H9 (cell line): ENCODE measurements around the gene MAP3K20. TPM values are rescaled to one million over a fixed set of nuclear protein-coding genes. Genes with fewer than 3 reads are reported as not detected.

ENCODE experiments used
- DNase-seq: peaks from one replicate; pipeline ENCODE4 v3.0.0-alpha.2; 2017
- H2AFZ ChIP-seq: one replicate; pipeline ENCODE4 v1.6.1; 2013; ENCODE audit warnings: mild to moderate bottlenecking, low read length, control low read depth, moderate library complexity
- H2AK5ac ChIP-seq: 2 replicates; pipeline ENCODE4 v1.6.1; 2013; ENCODE audit warnings: low read length, control low read depth, mixed read lengths; ENCODE audit not compliant: insufficient read length
- H2BK120ac ChIP-seq: one replicate; pipeline ENCODE4 v1.6.1; 2013; ENCODE audit warnings: low read depth, mild to moderate bottlenecking, low read length, control low read depth, inconsistent platforms; ENCODE audit not compliant: poor library complexity, severe bottlenecking
- H2BK12ac ChIP-seq: 2 replicates; pipeline ENCODE4 v1.6.1; 2013; ENCODE audit warnings: low read length, control low read depth, mixed read lengths, low read depth; ENCODE audit not compliant: insufficient read length
- H2BK15ac ChIP-seq: 2 replicates; pipeline ENCODE4 v1.6.1; 2013; ENCODE audit warnings: low read depth, low read length, control low read depth
- H2BK20ac ChIP-seq: one replicate; pipeline ENCODE4 v1.6.1; 2013; ENCODE audit warnings: low read depth, mild to moderate bottlenecking, low read length, control low read depth, inconsistent platforms; ENCODE audit not compliant: poor library complexity, severe bottlenecking
- H2BK5ac ChIP-seq: 2 replicates; pipeline ENCODE4 v1.6.1; 2013; ENCODE audit warnings: low read length, control low read depth, mixed read lengths; ENCODE audit not compliant: insufficient read length
- H3K14ac ChIP-seq: 2 replicates; pipeline ENCODE4 v1.6.1; 2013; ENCODE audit warnings: low read length, control low read depth; ENCODE audit not compliant: insufficient read depth
- H3K18ac ChIP-seq: 2 replicates; pipeline ENCODE4 v1.6.1; 2013; ENCODE audit warnings: low read depth, mild to moderate bottlenecking, mixed read lengths, low read length, control low read depth; ENCODE audit not compliant: insufficient read length
- H3K23ac ChIP-seq: 2 replicates; pipeline ENCODE4 v1.6.1; 2013; ENCODE audit warnings: low read length, control low read depth, mixed read lengths, low read depth; ENCODE audit not compliant: insufficient read length
- H3K23me2 ChIP-seq: 2 replicates; pipeline ENCODE4 v1.6.1; 2013; ENCODE audit warnings: low read depth, mild to moderate bottlenecking, mixed read lengths, low read length, control low read depth; ENCODE audit not compliant: insufficient read length, poor library complexity, severe bottlenecking
- H3K27ac ChIP-seq: 2 replicates; pipeline ENCODE4 v1.5.1; 2013; ENCODE audit warnings: low read length, control low read depth, mixed read lengths, low read depth; ENCODE audit not compliant: insufficient read length
- H3K27me3 ChIP-seq: 2 replicates; pipeline ENCODE4 v1.6.1; 2013; ENCODE audit warnings: low read length, control low read depth, inconsistent platforms; ENCODE audit not compliant: insufficient read depth
- H3K4ac ChIP-seq: 2 replicates; pipeline ENCODE4 v1.6.1; 2013; ENCODE audit warnings: low read depth, mild to moderate bottlenecking, control low read depth, inconsistent platforms, low read length, moderate library complexity
- H3K4me1 ChIP-seq: 2 replicates; pipeline ENCODE4 v1.6.1; 2013; ENCODE audit warnings: low read length, control low read depth, inconsistent platforms; ENCODE audit not compliant: insufficient read depth
- H3K4me2 ChIP-seq: 2 replicates; pipeline ENCODE4 v1.6.1; 2013; ENCODE audit warnings: low read length, control low read depth, mixed read lengths; ENCODE audit not compliant: insufficient read length, insufficient read depth
- H3K56ac ChIP-seq: 2 replicates; pipeline ENCODE4 v1.6.1; 2013; ENCODE audit warnings: low read depth, mild to moderate bottlenecking, mixed read lengths, low read length, control low read depth; ENCODE audit not compliant: insufficient read length
- H3K79me1 ChIP-seq: 2 replicates; pipeline ENCODE4 v1.6.1; 2013; ENCODE audit warnings: low read depth, mild to moderate bottlenecking, moderate library complexity, low read length, control low read depth, inconsistent platforms; ENCODE audit not compliant: insufficient read depth, poor library complexity, severe bottlenecking
- H3K79me2 ChIP-seq: 2 replicates; pipeline ENCODE4 v1.6.1; 2013; ENCODE audit warnings: low read length, control low read depth, inconsistent platforms; ENCODE audit not compliant: insufficient read depth
- H3K9ac ChIP-seq: 2 replicates; pipeline ENCODE4 v1.6.1; 2013; ENCODE audit warnings: low read length, control low read depth, mixed read lengths; ENCODE audit not compliant: insufficient read length; ENCODE audit errors: extremely low read depth
- H3K9me3 ChIP-seq: one replicate; pipeline ENCODE4 v1.6.1; 2013; ENCODE audit warnings: low read depth, low read length, inconsistent platforms; ENCODE audit not compliant: control insufficient read depth
- H3T11ph ChIP-seq: one replicate; pipeline ENCODE4 v1.6.1; 2013; ENCODE audit warnings: mild to moderate bottlenecking, low read length, control low read depth, inconsistent platforms
- H4K20me1 ChIP-seq: one replicate; pipeline ENCODE4 v1.6.1; 2013; ENCODE audit not compliant: control insufficient read depth, insufficient read length, insufficient read depth
- H4K5ac ChIP-seq: 2 replicates; pipeline ENCODE4 v1.6.1; 2013; ENCODE audit warnings: low read depth, mild to moderate bottlenecking, mixed read lengths, low read length, control low read depth; ENCODE audit not compliant: insufficient read length
- H4K8ac ChIP-seq: replicated peaks from 2 replicates; pipeline ENCODE4 v1.6.1; 2013; ENCODE audit warnings: low read length, control low read depth, mixed read lengths, low read depth; ENCODE audit not compliant: insufficient read length
- H4K91ac ChIP-seq: 2 replicates; pipeline ENCODE4 v1.6.1; 2013; ENCODE audit warnings: low read depth, mild to moderate bottlenecking, moderate library complexity, mixed read lengths, low read length, control low read depth; ENCODE audit not compliant: insufficient read length
- H3K27ac Mint-ChIP-seq, 3 experiments: 2 replicates in 2 of 3; 3 replicates in 1 of 3; pipeline ENCODE4 v1.8.0; 2020 to 2021; ENCODE audit warnings: mixed read lengths in 3 of 3, mild to moderate bottlenecking in 1 of 3, moderate library complexity in 1 of 3
- H3K27me3 Mint-ChIP-seq: 2 replicates; pipeline ENCODE4 v1.8.0; 2021; ENCODE audit warnings: low read depth, mild to moderate bottlenecking, moderate library complexity, mixed read lengths
- H3K36me3 Mint-ChIP-seq, 3 experiments: 2 replicates in 2 of 3; 3 replicates in 1 of 3; pipeline ENCODE4 v1.8.0; 2020 to 2021; ENCODE audit warnings: low read depth in 3 of 3, mixed read lengths in 3 of 3; ENCODE audit not compliant: insufficient read depth in 1 of 3
- H3K4me1 Mint-ChIP-seq, 2 experiments: 2 replicates each; pipeline ENCODE4 v1.8.0; 2020; ENCODE audit warnings: mixed read lengths in 2 of 2
- H3K4me3 Mint-ChIP-seq, 2 experiments: 2 replicates in 1 of 2; 3 replicates in 1 of 2; pipeline ENCODE4 v1.8.0; 2020 to 2021; ENCODE audit warnings: mild to moderate bottlenecking in 2 of 2, mixed read lengths in 2 of 2, moderate library complexity in 1 of 2
- H3K9me3 Mint-ChIP-seq, 2 experiments: 2 replicates in 1 of 2; 3 replicates in 1 of 2; pipeline ENCODE4 v1.8.0; 2020; ENCODE audit warnings: mild to moderate bottlenecking in 2 of 2, mixed read lengths in 2 of 2, moderate library complexity in 1 of 2
- WGBS: extraction: QIAGEN DNeasy Blood & Tissue Kit; methylation state at CpG from one replicate; pipeline ENCODE4 v1.1.7; 2013; ENCODE audit warnings: missing lambda C conversion rate, low lambda C conversion rate, mixed read lengths; ENCODE audit not compliant: insufficient read length; ENCODE audit errors: extremely low coverage; 5-methylcytosine and 5-hydroxymethylcytosine counted together
- total RNA-seq: library from RNA; stranded (reverse); gene quantifications from 2 replicates; pipeline ENCODE4 v1.2.1, GENCODE V29; 2021
- TF ChIP-seq, protein P1 (sequence below): fragments of 200-600 bp; sonication (generic); conservative IDR thresholded peaks from 3 replicates; pipeline ENCODE4 v1.8.0; 2021; ENCODE audit warnings: antibody characterized with exemption, mild to moderate bottlenecking

MAP3K20 gene
- total RNA-seq, 1 experiment from 2014 or later = 8.7 TPM

DNA sequence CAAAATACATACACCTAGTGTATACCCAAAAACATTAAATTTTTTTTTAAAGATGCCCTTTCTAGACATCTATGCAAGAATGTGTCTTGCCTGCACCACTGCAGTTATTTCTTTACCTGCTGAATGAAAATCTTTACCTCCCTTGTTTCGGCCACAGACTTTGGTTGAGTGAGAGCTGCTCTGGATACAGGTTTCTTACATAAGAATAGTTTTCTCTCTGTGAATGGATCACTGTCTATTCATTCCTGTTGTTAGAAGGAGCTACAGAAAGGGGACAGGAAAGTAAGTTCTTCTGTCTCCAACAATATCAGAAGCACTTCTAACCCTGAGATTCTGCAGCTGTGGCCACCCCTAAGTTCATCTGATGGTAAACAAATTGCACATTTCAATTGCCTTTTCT, 166.0 kb downstream of the MAP3K20 start:
- Histone ChIP-seq H2AK5ac (no peak overlapping the region), H3K4me2 (no peak overlapping the region), H3K23ac (no peak overlapping the region), H4K91ac (no peak overlapping the region), H3K27ac (no peak overlapping the region), H2BK5ac (no peak overlapping the region), H4K20me1 (no peaks in the 10 kb centered on the region), H2BK20ac (no peak overlapping the region), H3K14ac (no peak overlapping the region), H3K18ac (no peak overlapping the region), H3K4ac (no peak overlapping the region), H3K9ac (no peak overlapping the region), H4K8ac (no peak overlapping the region), H3K9me3 (no peaks in the 10 kb centered on the region), H2BK120ac (no peak overlapping the region), H3K56ac (no peak overlapping the region), H3T11ph (no peak overlapping the region), H3K4me1 (peaks cover 2% of the 10 kb centered on the region; the same call in 1 of the 2 replicates), H3K79me2 (no peaks in the 10 kb centered on the region), H3K23me2 (no peaks in the 10 kb centered on the region), H2BK12ac (no peak overlapping the region), H2BK15ac (no peak overlapping the region), H3K27me3 (no peaks in the 10 kb centered on the region), H2AFZ (no peak overlapping the region), H4K5ac (no peak overlapping the region), H3K79me1 (no peaks in the 10 kb centered on the region)
- H3K4me1 Mint-ChIP-seq = peaks cover 22 to 42% of the 10 kb centered on the region in 2 experiments
- no peak for DNase-seq
- WGBS = no CpG with 5 or more reads among the region's 1 CpG
- 0 out of 5 replicates have a peak overlapping the region, but pooled peaks of 1 of the 2 experiments have one; percentile 47 for H3K4me3 Mint-ChIP-seq
- H3K27me3 Mint-ChIP-seq = no peaks in the 10 kb centered on the region; the same call in 1 of the 2 replicates
- no peaks in the 10 kb centered on the region for H3K9me3 Mint-ChIP-seq
- no peaks in the 10 kb centered on the region for H3K36me3 Mint-ChIP-seq
- TF ChIP-seq, protein P1, sequence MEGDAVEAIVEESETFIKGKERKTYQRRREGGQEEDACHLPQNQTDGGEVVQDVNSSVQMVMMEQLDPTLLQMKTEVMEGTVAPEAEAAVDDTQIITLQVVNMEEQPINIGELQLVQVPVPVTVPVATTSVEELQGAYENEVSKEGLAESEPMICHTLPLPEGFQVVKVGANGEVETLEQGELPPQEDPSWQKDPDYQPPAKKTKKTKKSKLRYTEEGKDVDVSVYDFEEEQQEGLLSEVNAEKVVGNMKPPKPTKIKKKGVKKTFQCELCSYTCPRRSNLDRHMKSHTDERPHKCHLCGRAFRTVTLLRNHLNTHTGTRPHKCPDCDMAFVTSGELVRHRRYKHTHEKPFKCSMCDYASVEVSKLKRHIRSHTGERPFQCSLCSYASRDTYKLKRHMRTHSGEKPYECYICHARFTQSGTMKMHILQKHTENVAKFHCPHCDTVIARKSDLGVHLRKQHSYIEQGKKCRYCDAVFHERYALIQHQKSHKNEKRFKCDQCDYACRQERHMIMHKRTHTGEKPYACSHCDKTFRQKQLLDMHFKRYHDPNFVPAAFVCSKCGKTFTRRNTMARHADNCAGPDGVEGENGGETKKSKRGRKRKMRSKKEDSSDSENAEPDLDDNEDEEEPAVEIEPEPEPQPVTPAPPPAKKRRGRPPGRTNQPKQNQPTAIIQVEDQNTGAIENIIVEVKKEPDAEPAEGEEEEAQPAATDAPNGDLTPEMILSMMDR = no peak
- peak overlapping the region; percentile 54 to 89 (median 63); a peak in 5 of 7 replicates for H3K27ac Mint-ChIP-seq
